A549 (cell line): Measurements from ENCODE around the gene TSPY8. TPM values are rescaled to one million over a fixed set of nuclear protein-coding genes. Genes with fewer than 3 reads are reported as not detected.

Experiments used
- polyA plus RNA-seq, 4 experiments: library from polyadenylated mRNA; depleted of rRNA in 3 of 4; stranded (reverse); fragments of >200 nt; fragmentation: RNase III in 1 of 4; extraction: RNeasy Plus Mini Kit Qiagen cat#74134 plus additional on column Dnase treatment in 1 of 4; gene quantifications; 2 replicates in 3 of 4; 3 replicates in 1 of 4; pipeline ENCODE4 v1.2.3, GENCODE V29; 2011 to 2017
- small RNA-seq, 6 experiments: library from RNA; depleted of rRNA; stranded (forward); fragments of <200 nt; gene quantifications; one replicate each; pipeline ENCODE3, GENCODE V24; 2012

The TSPY8 gene
- polyA plus RNA-seq, 2 of the 4 experiments (the other 2 are of a cell fraction), result not detected

Small RNA genes lying within 50 kb of the gene (small RNA-seq; reads per million reads assigned to genes)
- 0 reads per million in 6 experiments for gene AC006158.1

Other genes with a start within 250 kb of the TSPY8 start
- gene TSPY4, start 20.3 kb upstream of the TSPY8 start, polyA plus RNA-seq (2011; rRNA removed), result not detected in 2 replicates
- not detected in 3 replicates for gene TSPY4, start 20.3 kb upstream of the TSPY8 start, polyA plus RNA-seq (2017; fragmentation: RNase III; extraction: RNeasy Plus Mini Kit Qiagen cat#74134 plus additional on column Dnase treatment)
- not detected in 2 replicates for gene TSPY3, start 40.6 kb downstream of the TSPY8 start, polyA plus RNA-seq (2011; rRNA removed)
- not detected in 3 replicates for gene TSPY3, start 40.6 kb downstream of the TSPY8 start, polyA plus RNA-seq (2017; fragmentation: RNase III; extraction: RNeasy Plus Mini Kit Qiagen cat#74134 plus additional on column Dnase treatment)
- not detected in 2 replicates for gene TSPY1, start 109.2 kb downstream of the TSPY8 start, polyA plus RNA-seq (2011; rRNA removed)
- not detected in 3 replicates for gene TSPY1, start 109.2 kb downstream of the TSPY8 start, polyA plus RNA-seq (2017; fragmentation: RNase III; extraction: RNeasy Plus Mini Kit Qiagen cat#74134 plus additional on column Dnase treatment)
- gene TSPY9, start 129.5 kb downstream of the TSPY8 start, polyA plus RNA-seq (2011; rRNA removed), result not detected in 2 replicates
- gene TSPY9, start 129.5 kb downstream of the TSPY8 start, polyA plus RNA-seq (2017; fragmentation: RNase III; extraction: RNeasy Plus Mini Kit Qiagen cat#74134 plus additional on column Dnase treatment), result not detected in 3 replicates
- gene TSPY10, start 170.1 kb downstream of the TSPY8 start, polyA plus RNA-seq (2011; rRNA removed), result not detected in 2 replicates
- not detected in 3 replicates for gene TSPY10, start 170.1 kb downstream of the TSPY8 start, polyA plus RNA-seq (2017; fragmentation: RNase III; extraction: RNeasy Plus Mini Kit Qiagen cat#74134 plus additional on column Dnase treatment)